Glutamatergic neuron (in vitro differentiated cells): Measurements from ENCODE around the gene COL15A1. TPM values are rescaled to one million over a fixed set of nuclear protein-coding genes. Genes with fewer than 3 reads are reported as not detected.

Experiments used
- DNase-seq: peaks from one replicate; pipeline ENCODE4 v3.0.0; 2022
- H3K27ac Mint-ChIP-seq: one replicate; pipeline ENCODE4 v1.8.0; 2020; ENCODE audit warnings: mild to moderate bottlenecking, mixed read lengths, inconsistent platforms; ENCODE audit not compliant: unreplicated experiment
- H3K27me3 Mint-ChIP-seq: one replicate; pipeline ENCODE4 v1.8.0; 2020; ENCODE audit warnings: mild to moderate bottlenecking, moderate library complexity, mixed read lengths, inconsistent platforms; ENCODE audit not compliant: unreplicated experiment
- H3K36me3 Mint-ChIP-seq: one replicate; pipeline ENCODE4 v1.8.0; 2020; ENCODE audit warnings: mild to moderate bottlenecking, mixed read lengths, inconsistent platforms; ENCODE audit not compliant: unreplicated experiment
- H3K4me1 Mint-ChIP-seq: one replicate; pipeline ENCODE4 v1.8.0; 2020; ENCODE audit warnings: mild to moderate bottlenecking, low read depth, mixed read lengths, inconsistent platforms; ENCODE audit not compliant: unreplicated experiment
- H3K4me3 Mint-ChIP-seq: one replicate; pipeline ENCODE4 v1.8.0; 2020; ENCODE audit warnings: mild to moderate bottlenecking, mixed read lengths, inconsistent platforms; ENCODE audit not compliant: unreplicated experiment
- H3K9me3 Mint-ChIP-seq: one replicate; pipeline ENCODE4 v1.8.0; 2020; ENCODE audit warnings: mild to moderate bottlenecking, moderate library complexity, mixed read lengths, inconsistent platforms; ENCODE audit not compliant: unreplicated experiment
- CTCF ChIP-seq: fragments of 200-600 bp; sonication (generic); IDR thresholded peaks from one replicate; pipeline ENCODE4 v1.5.0; 2021; ENCODE audit not compliant: partially characterized antibody, unreplicated experiment
- total RNA-seq: library from RNA; stranded (reverse); fragmentation: NEBNext Ultra II Directional; extraction: Animal tissue kit (Norgen Biotek cat#: 25700); gene quantifications from one replicate; pipeline ENCODE4 v1.2.1, GENCODE V29; 2021; ENCODE audit not compliant: unreplicated experiment

COL15A1 gene
- total RNA-seq, 1 donor from 2014 or later = not detected

DNA sequence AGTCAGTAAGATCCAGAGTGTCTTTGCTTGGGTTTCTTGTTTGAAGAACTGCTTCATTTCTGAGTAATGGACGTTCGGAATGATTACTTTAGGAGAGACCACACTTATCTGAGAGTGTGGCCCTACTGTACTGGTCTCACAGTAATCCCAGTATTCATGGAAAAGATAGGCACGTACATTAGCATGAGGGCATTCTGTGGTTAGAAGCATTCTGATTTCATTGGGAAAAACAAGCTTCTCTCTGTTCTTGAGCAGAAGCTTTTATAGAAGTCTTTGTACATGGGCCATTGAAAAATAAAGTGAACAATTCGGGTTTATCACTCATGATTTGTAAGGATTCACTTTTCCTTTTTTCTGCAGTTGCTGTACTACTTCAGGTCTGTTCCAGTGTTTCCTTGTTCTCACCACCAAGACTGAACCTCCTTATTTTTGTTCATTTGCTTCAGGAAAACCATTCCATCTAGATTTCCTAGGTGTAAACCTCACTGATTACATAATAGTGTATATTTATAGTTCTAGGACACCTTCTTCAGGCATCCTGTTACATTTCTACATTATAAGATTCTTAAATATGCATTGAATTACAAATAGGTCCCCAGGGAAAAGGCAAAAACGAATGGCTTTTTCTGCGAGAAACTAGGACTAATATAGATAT lies 171.3 kb downstream of the COL15A1 start:
- H3K36me3 Mint-ChIP-seq = no peaks in the 10 kb centered on the region
- peak overlapping the region; percentile 96 for H3K27ac Mint-ChIP-seq
- H3K9me3 Mint-ChIP-seq = peaks cover 8% of the 10 kb centered on the region
- DNase-seq = no peak
- peaks cover 72% of the 10 kb centered on the region for H3K4me1 Mint-ChIP-seq
- peak overlapping the region; percentile 64 for H3K4me3 Mint-ChIP-seq
- no peaks in the 10 kb centered on the region for H3K27me3 Mint-ChIP-seq
- no peak for TF ChIP-seq CTCF

DNA sequence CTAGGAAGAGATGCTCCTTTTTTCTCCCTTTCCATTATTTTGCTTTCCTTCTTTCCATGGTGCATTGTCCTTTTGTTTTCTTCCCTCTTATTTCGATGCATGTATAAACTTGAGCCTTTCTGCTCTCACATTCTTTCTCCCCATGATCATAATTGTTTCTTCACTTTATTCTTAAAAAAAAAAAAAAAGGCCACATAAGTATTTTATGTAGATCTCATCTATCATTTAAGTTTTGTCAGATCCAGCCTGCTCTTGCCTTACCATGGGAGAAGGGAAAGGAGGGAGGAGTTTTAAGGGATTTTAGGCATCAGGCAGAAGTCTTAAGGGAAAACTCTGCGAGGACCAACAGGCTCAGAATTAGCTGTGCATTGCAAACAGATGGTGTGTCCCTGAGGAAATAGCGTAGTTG lies 172.3 kb downstream of the COL15A1 start:
- peaks cover 8% of the 10 kb centered on the region for H3K9me3 Mint-ChIP-seq
- peak; percentile 23 for DNase-seq
- no peaks in the 10 kb centered on the region for H3K36me3 Mint-ChIP-seq
- no peaks in the 10 kb centered on the region for H3K27me3 Mint-ChIP-seq
- H3K4me3 Mint-ChIP-seq = peak overlapping the region; percentile 82
- H3K4me1 Mint-ChIP-seq = peaks cover 76% of the 10 kb centered on the region
- TF ChIP-seq CTCF = no peak
- peak overlapping the region; percentile 96 for H3K27ac Mint-ChIP-seq

- Mint-ChIP-seq H3K36me3 (no peaks in the 10 kb centered on the region), H3K9me3 (peaks cover 6% of the 10 kb centered on the region), H3K4me1 (peaks cover 75% of the 10 kb centered on the region), H3K27me3 (no peaks in the 10 kb centered on the region), H3K27ac (peak overlapping the region; percentile 60), H3K4me3 (peak overlapping the region; percentile 9)
- no peak for DNase-seq
- no peak for TF ChIP-seq CTCF
These were observed 175.2 kb downstream of the COL15A1 start for GRCh38 chr9:99118782-99119466.

GRCh38 chr9:99119976-99120655 lies 176.4 kb downstream of the COL15A1 start:
- H3K36me3 Mint-ChIP-seq = no peaks in the 10 kb centered on the region
- peak overlapping the region; percentile 36 for H3K27ac Mint-ChIP-seq
- no peak for DNase-seq
- no peaks in the 10 kb centered on the region for H3K27me3 Mint-ChIP-seq
- H3K4me3 Mint-ChIP-seq = no peak overlapping the region
- H3K9me3 Mint-ChIP-seq = peaks cover 6% of the 10 kb centered on the region
- no peak for TF ChIP-seq CTCF
- H3K4me1 Mint-ChIP-seq = peaks cover 71% of the 10 kb centered on the region

Other genes starting within 250 kb of the COL15A1 start
- gene GABBR2, start 235.0 kb upstream of the COL15A1 start, total RNA-seq = 116 TPM
- gene ANKS6, start 147.4 kb upstream of the COL15A1 start, total RNA-seq = 15.9 TPM
- 2.7 TPM for gene GALNT12, start 136.2 kb upstream of the COL15A1 start, total RNA-seq
- gene TGFBR1, start 161.2 kb downstream of the COL15A1 start, total RNA-seq = 207 TPM